ENCODE measurements around the gene LAD1. TPM values are rescaled to one million over a fixed set of nuclear protein-coding genes. Genes with fewer than 3 reads are reported as not detected.

The LAD1 gene
- total and polyA plus RNA-seq, 2 of the 13 experiments (the other 11 are each of a cell fraction or from before 2014, with no cell fraction given): 10.8 to 65.6 TPM

- TF ChIP-seq REXO4 (CRISPR knock-in tag; IDR thresholded peaks at IDR 0.05; ENCODE audit: borderline replicate concordance): no peak
- TF ChIP-seq HOXA5 (CRISPR knock-in tag; IDR thresholded peaks at IDR 0.05): no peak
- no peak for TF ChIP-seq ZNF24 (IDR thresholded peaks at IDR 0.05)
- TF ChIP-seq CSRNP1 (CRISPR knock-in tag; IDR thresholded peaks at IDR 0.05): no peak
Observed at GRCh38 chr1:201341377-201341776, 57.7 kb downstream of the LAD1 start (continued).

GRCh38 chr1:201336711-201337450 is 62.2 kb downstream of the LAD1 start:
- no peaks in the 10 kb centered on the region for H3K79me2 ChIP-seq (ENCODE audit: insufficient read depth, low read length)
- DNase-seq (ENCODE audit: low spot score) (no peak), FAIRE-seq (no peak), ATAC-seq (no peak)
- H3K27ac ChIP-seq (ENCODE audit: extremely low read length, insufficient read depth, low read length): no peak overlapping the region
- intact Hi-C loops (cut with micrococcal nuclease; ENCODE audit: unreplicated experiment): no loop called here
- no TSS peak for BruUV-seq (replicated peaks)
- peaks cover 10% of the 10 kb centered on the region for H3K9me3 ChIP-seq (ENCODE audit: low read length)
- H3K27me3 ChIP-seq (ENCODE audit: control insufficient read depth in 1 of 2, insufficient read depth in 2 of 2, low read length in 2 of 2): no peaks in the 10 kb centered on the region; a peak in 1 of 5 replicates
- POLR2A ChIA-PET: no interaction called here
- no peaks in the 10 kb centered on the region for H3K4me1 ChIP-seq (ENCODE audit: insufficient read depth, low read length)
- H3K9ac ChIP-seq (ENCODE audit: insufficient read depth, low read depth, low read length): no peak overlapping the region
- in situ Hi-C loops (cut with HindIII; ENCODE audit: extremely low pct_ligation_motif_present, low pct_unique_long_range_greater_than_20kb): no loop called here
- no peak overlapping the region for H3K4me3 ChIP-seq (replicated peaks in 1 of 3; ENCODE audit: insufficient read depth in 1 of 3, low read depth in 2 of 3, low read length in 3 of 3)
- WGBS (ENCODE audit: low lambda C conversion rate): 43% methylated on average over 3 of the region's 9 CpGs
- no peaks in the 10 kb centered on the region for H3K36me3 ChIP-seq (replicated peaks in 1 of 2; ENCODE audit: control insufficient read depth in 1 of 2, insufficient read depth in 2 of 2, low read length in 2 of 2)
- no peak overlapping the region for H3K4me2 ChIP-seq (ENCODE audit: low read depth, low read length)
- H4K20me1 ChIP-seq (ENCODE audit: insufficient read depth, low read length): no peaks in the 10 kb centered on the region
- H2AFZ ChIP-seq (ENCODE audit: low read length): no peak overlapping the region
- CTCF ChIA-PET (ENCODE audit: low intra/inter-chr PET ratio, low total read pairs): no interaction called here
- no peak for TF ChIP-seq ZNF101 (CRISPR knock-in tag; IDR thresholded peaks at IDR 0.05; ENCODE audit: borderline replicate concordance, low read depth)
- no peak for TF ChIP-seq ZSCAN25 (CRISPR knock-in tag; IDR thresholded peaks at IDR 0.05)
- TF ChIP-seq AKNA (CRISPR knock-in tag; IDR thresholded peaks at IDR 0.05; ENCODE audit: borderline replicate concordance): no peak
- no peak for TF ChIP-seq ZEB1 (IDR thresholded peaks at IDR 0.05; ENCODE audit: insufficient replicate concordance, low read depth)
- no peak for TF ChIP-seq NFE2 (CRISPR knock-in tag; IDR thresholded peaks at IDR 0.05)
- TF ChIP-seq TFDP1 (CRISPR knock-in tag; IDR thresholded peaks at IDR 0.05; ENCODE audit: borderline replicate concordance): no peak
- no peak for TF ChIP-seq ZBTB43 (CRISPR knock-in tag; conservative IDR thresholded peaks at IDR 0.05)
- no peak for TF ChIP-seq ZNF619 (CRISPR knock-in tag; IDR thresholded peaks at IDR 0.05)
- TF ChIP-seq TOPORS (CRISPR knock-in tag; IDR thresholded peaks at IDR 0.05): no peak

Measured in HepG2 (cell line).